ENCODE measurements around the gene ATP2B3.

DNA sequence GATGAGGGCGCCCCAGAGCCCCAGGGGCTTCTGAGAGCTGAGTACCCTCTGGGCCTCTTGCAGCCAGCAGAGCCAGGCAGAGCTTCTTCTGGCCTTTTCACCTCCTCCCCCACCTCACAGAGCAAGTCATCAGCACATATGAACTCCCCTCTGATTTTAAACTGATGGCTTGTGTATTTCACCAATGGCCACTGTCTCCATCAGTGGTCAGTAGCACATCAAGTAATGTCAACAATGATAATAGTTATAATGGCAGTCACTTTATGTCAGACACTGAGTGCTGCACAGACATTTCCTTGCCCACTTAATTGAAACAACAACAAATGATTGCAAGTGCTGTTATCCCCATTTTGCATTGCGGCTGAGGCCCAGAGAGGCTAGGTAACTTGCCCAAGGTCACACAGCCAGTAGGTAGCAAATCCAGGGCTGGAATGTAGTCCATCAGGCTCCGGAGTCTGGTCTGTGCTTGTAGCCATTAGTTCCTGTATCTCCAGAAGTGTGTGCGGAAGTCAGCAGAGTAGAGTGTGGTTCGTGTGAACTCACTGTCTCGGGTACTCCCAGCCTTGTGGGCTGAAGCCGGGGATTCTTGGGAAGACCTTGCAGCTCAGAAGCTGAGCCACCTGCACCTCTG lies 3.0 kb downstream of the ATP2B3 start:
- no peak for TF ChIP-seq EZH2 (optimal IDR thresholded peaks at IDR 0.05; ENCODE audit: low read depth, low read length)
- TF ChIP-seq, protein P1, sequence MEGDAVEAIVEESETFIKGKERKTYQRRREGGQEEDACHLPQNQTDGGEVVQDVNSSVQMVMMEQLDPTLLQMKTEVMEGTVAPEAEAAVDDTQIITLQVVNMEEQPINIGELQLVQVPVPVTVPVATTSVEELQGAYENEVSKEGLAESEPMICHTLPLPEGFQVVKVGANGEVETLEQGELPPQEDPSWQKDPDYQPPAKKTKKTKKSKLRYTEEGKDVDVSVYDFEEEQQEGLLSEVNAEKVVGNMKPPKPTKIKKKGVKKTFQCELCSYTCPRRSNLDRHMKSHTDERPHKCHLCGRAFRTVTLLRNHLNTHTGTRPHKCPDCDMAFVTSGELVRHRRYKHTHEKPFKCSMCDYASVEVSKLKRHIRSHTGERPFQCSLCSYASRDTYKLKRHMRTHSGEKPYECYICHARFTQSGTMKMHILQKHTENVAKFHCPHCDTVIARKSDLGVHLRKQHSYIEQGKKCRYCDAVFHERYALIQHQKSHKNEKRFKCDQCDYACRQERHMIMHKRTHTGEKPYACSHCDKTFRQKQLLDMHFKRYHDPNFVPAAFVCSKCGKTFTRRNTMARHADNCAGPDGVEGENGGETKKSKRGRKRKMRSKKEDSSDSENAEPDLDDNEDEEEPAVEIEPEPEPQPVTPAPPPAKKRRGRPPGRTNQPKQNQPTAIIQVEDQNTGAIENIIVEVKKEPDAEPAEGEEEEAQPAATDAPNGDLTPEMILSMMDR (IDR thresholded peaks at IDR 0.05; ENCODE audit: low read length), result no peak
- no peak for TF ChIP-seq EZH2phosphoT487 (IDR thresholded peaks at IDR 0.05; ENCODE audit: low read length)
